Nephron progenitor cell (in vitro differentiated cells): Measurements from ENCODE around the gene KIFC1.
"Not testable (repeated sequence)": the region's sequence is repeated elsewhere in the genome, so short reads cannot be mapped to it uniquely, and the experiment has no call there.

Experiments used
- DNase-seq: peaks from one replicate; pipeline ENCODE4 v3.0.0; 2021
- H3K27ac Mint-ChIP-seq: 2 replicates; pipeline ENCODE4 v1.8.0; 2021; ENCODE audit warnings: mild to moderate bottlenecking, moderate library complexity, mixed read lengths
- H3K27me3 Mint-ChIP-seq: 2 replicates; pipeline ENCODE4 v1.8.0; 2021; ENCODE audit warnings: mild to moderate bottlenecking, low read depth, mixed read lengths; ENCODE audit not compliant: poor library complexity
- H3K36me3 Mint-ChIP-seq: 2 replicates; pipeline ENCODE4 v1.8.0; 2021; ENCODE audit warnings: low read depth, mixed read lengths
- H3K4me1 Mint-ChIP-seq: 2 replicates; pipeline ENCODE4 v1.8.0; 2021; ENCODE audit warnings: mixed read lengths
- H3K4me3 Mint-ChIP-seq: 2 replicates; pipeline ENCODE4 v1.8.0; 2021; ENCODE audit warnings: mild to moderate bottlenecking, moderate library complexity, mixed read lengths
- H3K9me3 Mint-ChIP-seq: 2 replicates; pipeline ENCODE4 v1.8.0; 2021; ENCODE audit warnings: mild to moderate bottlenecking, moderate library complexity, mixed read lengths
- CTCF ChIP-seq: fragments of 200-600 bp; sonication (generic); IDR thresholded peaks from 2 replicates; pipeline ENCODE4 v1.5.0; 2021; ENCODE audit warnings: antibody characterized with exemption

The KIFC1 gene

GRCh38 chr6:33356295-33356694 is 35.3 kb upstream of the KIFC1 start:
- Mint-ChIP-seq H3K4me3 (no peak overlapping the region), H3K36me3 (no peaks in the 10 kb centered on the region), H3K4me1 (peaks cover 23% of the 10 kb centered on the region), H3K9me3 (no peaks in the 10 kb centered on the region), H3K27me3 (no peaks in the 10 kb centered on the region), H3K27ac (no peak overlapping the region)
- DNase-seq: no peak
- no peak for TF ChIP-seq CTCF

- H3K36me3 Mint-ChIP-seq, DNase-seq, H3K4me3 Mint-ChIP-seq, H3K27ac Mint-ChIP-seq, H3K27me3 Mint-ChIP-seq, H3K9me3 Mint-ChIP-seq: not testable (repeated sequence)
- H3K4me1 Mint-ChIP-seq: peaks cover 16% of the 10 kb centered on the region
These were observed 34.3 kb upstream of the KIFC1 start for GRCh38 chr6:33357160-33357871.

- H3K36me3 Mint-ChIP-seq: no peaks in the 10 kb centered on the region
- no peak overlapping the region for H3K27ac Mint-ChIP-seq
- peaks cover 24% of the 10 kb centered on the region for H3K4me1 Mint-ChIP-seq
- H3K27me3 Mint-ChIP-seq: peaks cover 4% of the 10 kb centered on the region
- no peak for TF ChIP-seq CTCF
- no peak for DNase-seq
- H3K4me3 Mint-ChIP-seq: no peak overlapping the region
- no peaks in the 10 kb centered on the region for H3K9me3 Mint-ChIP-seq
These were observed 32.3 kb upstream of the KIFC1 start for GRCh38 chr6:33359331-33359730.

GRCh38 chr6:33363486-33363885 is 28.1 kb upstream of the KIFC1 start:
- H3K27ac Mint-ChIP-seq: peak overlapping the region; percentile 53
- not testable (repeated sequence) for H3K4me3 Mint-ChIP-seq, H3K36me3 Mint-ChIP-seq, H3K27me3 Mint-ChIP-seq, H3K9me3 Mint-ChIP-seq, DNase-seq
- peaks cover 32% of the 10 kb centered on the region for H3K4me1 Mint-ChIP-seq

- peak overlapping the region; percentile 70 for H3K4me3 Mint-ChIP-seq
- not testable (repeated sequence) for H3K9me3 Mint-ChIP-seq, H3K27me3 Mint-ChIP-seq, H3K36me3 Mint-ChIP-seq
- H3K4me1 Mint-ChIP-seq: peaks cover 32% of the 10 kb centered on the region
- peak; percentile 41 for DNase-seq
- H3K27ac Mint-ChIP-seq: peak overlapping the region; percentile 93
These were observed 27.0 kb upstream of the KIFC1 start for GRCh38 chr6:33364475-33365205.

- not testable (repeated sequence) for H3K27me3 Mint-ChIP-seq, H3K36me3 Mint-ChIP-seq, H3K4me3 Mint-ChIP-seq, H3K9me3 Mint-ChIP-seq, DNase-seq
- Mint-ChIP-seq H3K4me1 (peaks cover 32% of the 10 kb centered on the region), H3K27ac (peak overlapping the region; percentile 93)
These were observed 26.2 kb upstream of the KIFC1 start for GRCh38 chr6:33365206-33365971.

GRCh38 chr6:33367009-33367714 is 24.5 kb upstream of the KIFC1 start:
- Mint-ChIP-seq H3K27ac (peak overlapping the region; percentile 69), H3K4me3 (no peak overlapping the region), H3K9me3 (no peaks in the 10 kb centered on the region), H3K27me3 (peaks cover 4% of the 10 kb centered on the region), H3K4me1 (peaks cover 36% of the 10 kb centered on the region), H3K36me3 (no peaks in the 10 kb centered on the region)
- no peak for DNase-seq
- TF ChIP-seq CTCF: no peak

GRCh38 chr6:33367715-33368025 is 24.0 kb upstream of the KIFC1 start:
- not testable (repeated sequence) for H3K27ac Mint-ChIP-seq, H3K36me3 Mint-ChIP-seq, DNase-seq, H3K27me3 Mint-ChIP-seq, H3K4me3 Mint-ChIP-seq, H3K9me3 Mint-ChIP-seq
- peaks cover 40% of the 10 kb centered on the region for H3K4me1 Mint-ChIP-seq

GRCh38 chr6:33371901-33372300 is 19.7 kb upstream of the KIFC1 start:
- not testable (repeated sequence) for H3K9me3 Mint-ChIP-seq, H3K27me3 Mint-ChIP-seq, H3K36me3 Mint-ChIP-seq, DNase-seq, H3K4me3 Mint-ChIP-seq
- peaks cover 50% of the 10 kb centered on the region for H3K4me1 Mint-ChIP-seq
- peak overlapping the region; percentile 59 for H3K27ac Mint-ChIP-seq
